Muscle layer of duodenum (tissue), 2 donors: ENCODE results near the gene CFAP70.
"Not testable (repeated sequence)": the region's sequence is repeated elsewhere in the genome, so short reads cannot be mapped to it uniquely, and the experiment has no call there.

Experiments used
- H3K27ac ChIP-seq: one replicate; pipeline ENCODE4 v1.7.0; 2013; ENCODE audit warnings: mild to moderate bottlenecking, low read length
- H3K27me3 ChIP-seq: one replicate; pipeline ENCODE4 v1.7.0; 2013; ENCODE audit warnings: low read depth, mild to moderate bottlenecking, control low read depth, low read length
- H3K36me3 ChIP-seq, 2 donors: one replicate each; pipeline ENCODE4 v1.7.0; 2013; ENCODE audit warnings: low read length in 2 of 2, control low read depth in 1 of 2, mild to moderate bottlenecking in 1 of 2; ENCODE audit not compliant: insufficient read depth in 2 of 2, control insufficient read depth in 1 of 2
- H3K4me1 ChIP-seq, 2 donors: one replicate each; pipeline ENCODE4 v1.7.0; 2013; ENCODE audit warnings: low read length in 2 of 2, mild to moderate bottlenecking in 2 of 2, control low read depth in 1 of 2, moderate library complexity in 1 of 2; ENCODE audit not compliant: insufficient read depth in 2 of 2, control insufficient read depth in 1 of 2
- H3K4me3 ChIP-seq, 2 donors: one replicate each; pipeline ENCODE4 v1.7.0; 2013; ENCODE audit warnings: low read length in 2 of 2, low read depth in 1 of 2, mild to moderate bottlenecking in 1 of 2
- H3K9me3 ChIP-seq, 2 donors: one replicate each; pipeline ENCODE4 v1.7.0; 2013; ENCODE audit warnings: low read length in 2 of 2, control low read depth in 1 of 2, mild to moderate bottlenecking in 1 of 2; ENCODE audit not compliant: control insufficient read depth in 1 of 2
- donor health status: healthy.

The CFAP70 gene

DNA sequence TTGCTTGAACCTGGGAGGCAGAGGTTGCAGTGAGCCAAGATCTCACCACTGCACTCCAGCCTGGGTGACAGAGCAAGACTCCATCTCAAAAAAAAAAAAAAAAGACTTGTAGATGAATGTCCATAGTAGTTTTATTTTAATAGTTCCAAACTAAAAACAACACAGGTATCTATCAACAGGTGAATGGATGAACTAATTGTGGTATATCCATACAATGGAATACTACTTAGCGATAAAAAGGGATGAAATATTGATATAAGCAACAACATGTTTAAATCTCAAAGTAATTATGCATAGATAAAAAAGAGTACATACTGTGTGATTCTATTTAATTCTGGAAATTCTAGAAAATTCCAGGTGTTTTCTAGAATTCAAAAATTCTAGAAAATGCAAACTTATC, 68.7 kb downstream of the CFAP70 start:
- Histone ChIP-seq H3K4me3 (no peak overlapping the region), H3K36me3 (peaks cover 0 to 6% of the 10 kb centered on the region in 2 donors), H3K27me3 (no peaks in the 10 kb centered on the region), H3K9me3 (no peaks in the 10 kb centered on the region), H3K27ac (no peak overlapping the region), H3K4me1 (no peaks in the 10 kb centered on the region)

GRCh38 chr10:73287441-73287840, 71.2 kb downstream of the CFAP70 start:
- Histone ChIP-seq H3K4me1 (no peaks in the 10 kb centered on the region), H3K36me3 (peaks cover 0 to 6% of the 10 kb centered on the region in 2 donors), H3K27me3 (no peaks in the 10 kb centered on the region), H3K9me3 (no peaks in the 10 kb centered on the region), H3K4me3 (no peak overlapping the region), H3K27ac (no peak overlapping the region)

DNA sequence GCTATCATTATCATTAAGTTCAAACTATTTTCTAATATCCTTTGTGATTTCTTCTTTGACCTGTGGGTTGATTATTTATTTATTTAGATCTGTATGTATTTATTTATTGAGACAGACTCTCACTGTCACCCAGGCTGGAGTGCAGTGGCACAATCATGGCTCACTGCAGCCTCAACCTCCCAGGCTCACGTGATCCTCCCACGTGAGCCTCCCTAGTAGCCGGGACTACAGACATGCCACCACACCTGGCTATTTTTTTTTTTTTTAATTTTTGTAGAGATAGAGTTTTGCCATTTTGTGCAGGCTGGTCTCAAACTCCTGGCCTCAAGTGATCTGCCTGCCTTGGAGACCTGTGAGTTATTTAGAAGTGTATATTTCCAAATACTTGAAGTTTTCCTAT, 77.6 kb downstream of the CFAP70 start:
- no peaks in the 10 kb centered on the region for H3K9me3 ChIP-seq
- H3K4me3 ChIP-seq, result no peak overlapping the region
- no peak overlapping the region for H3K27ac ChIP-seq
- H3K27me3 ChIP-seq, result no peaks in the 10 kb centered on the region
- H3K4me1 ChIP-seq, result no peaks in the 10 kb centered on the region
- no peaks in the 10 kb centered on the region for H3K36me3 ChIP-seq

- H3K4me1 ChIP-seq, result no peaks in the 10 kb centered on the region
- H3K4me3 ChIP-seq, result no peak overlapping the region
- no peaks in the 10 kb centered on the region for H3K9me3 ChIP-seq
- H3K36me3 ChIP-seq, result no peaks in the 10 kb centered on the region
- H3K27me3 ChIP-seq, result no peaks in the 10 kb centered on the region
- no peak overlapping the region for H3K27ac ChIP-seq
Measured at GRCh38 chr10:73264423-73264822, 94.2 kb downstream of the CFAP70 start.

DNA sequence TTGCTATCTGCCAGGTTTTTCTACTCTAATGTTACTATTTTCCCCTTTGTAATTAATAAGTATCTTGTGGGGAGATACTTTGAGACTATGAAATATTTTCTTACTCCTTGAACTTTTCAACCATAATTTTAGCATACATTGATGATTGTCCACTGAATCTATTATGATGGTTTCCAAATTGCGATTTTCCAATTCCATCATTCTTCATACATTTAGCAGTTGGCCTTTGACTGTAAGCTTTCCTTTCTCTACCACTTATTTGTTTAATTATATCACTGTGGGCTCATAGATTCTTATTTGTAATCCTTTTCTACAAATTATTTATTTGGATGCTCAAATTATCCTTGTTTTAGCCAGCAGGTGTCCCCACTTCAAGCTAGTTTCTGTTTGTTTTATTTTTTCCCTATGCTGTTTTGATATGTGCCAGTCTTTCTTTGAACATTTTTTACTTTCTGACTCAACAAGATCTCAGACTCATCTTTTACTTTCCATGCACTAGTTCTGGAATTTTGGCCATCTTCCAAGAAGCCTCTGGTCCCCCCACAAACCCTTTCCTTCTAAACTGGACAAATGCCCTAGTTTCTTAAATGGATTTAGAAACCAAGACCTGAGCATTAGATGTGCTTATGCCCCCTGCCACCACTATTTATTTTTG, 94.8 kb downstream of the CFAP70 start:
- no peaks in the 10 kb centered on the region for H3K27me3 ChIP-seq
- H3K4me3 ChIP-seq, result no peak overlapping the region
- no peaks in the 10 kb centered on the region for H3K9me3 ChIP-seq
- no peak overlapping the region for H3K27ac ChIP-seq
- no peaks in the 10 kb centered on the region for H3K4me1 ChIP-seq
- no peaks in the 10 kb centered on the region for H3K36me3 ChIP-seq

DNA sequence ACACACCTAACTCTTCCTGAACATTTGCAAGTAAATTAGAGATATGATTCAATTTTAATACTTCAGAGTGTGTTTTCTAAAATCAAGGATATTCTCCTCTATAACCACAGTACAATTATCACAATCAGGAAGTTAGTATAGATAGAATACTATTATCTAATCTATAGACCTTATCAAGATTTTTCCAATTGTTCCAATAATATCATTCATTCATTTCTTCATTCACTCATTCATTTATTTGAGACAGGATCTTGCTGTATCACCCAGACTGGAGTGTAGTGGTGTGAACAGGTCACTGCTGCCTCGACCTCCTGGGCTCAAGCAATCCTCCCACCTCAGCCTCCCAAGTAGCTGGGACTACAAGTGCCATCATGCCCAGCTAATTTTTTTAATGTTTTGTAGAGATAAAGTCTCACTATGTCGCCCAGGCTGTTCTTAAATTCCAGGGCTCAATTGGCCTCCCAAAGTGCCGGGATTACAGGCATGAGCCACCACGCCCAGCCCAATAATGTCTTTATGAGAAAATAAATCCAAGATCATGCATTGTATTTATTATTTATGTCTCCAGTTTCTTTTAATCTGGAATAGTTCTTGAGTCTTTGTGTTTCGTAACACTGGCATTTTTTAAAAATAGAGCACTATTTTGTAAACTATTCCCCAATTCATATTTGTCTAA, 95.6 kb downstream of the CFAP70 start:
- H3K9me3 ChIP-seq, result peaks cover 0 to 2% of the 10 kb centered on the region in 2 donors
- no peaks in the 10 kb centered on the region for H3K4me1 ChIP-seq
- no peak overlapping the region for H3K4me3 ChIP-seq
- no peak overlapping the region for H3K27ac ChIP-seq
- no peaks in the 10 kb centered on the region for H3K27me3 ChIP-seq
- H3K36me3 ChIP-seq, result no peaks in the 10 kb centered on the region

GRCh38 chr10:73262105-73262730, 96.4 kb downstream of the CFAP70 start:
- Histone ChIP-seq H3K4me3 (no peak overlapping the region), H3K27ac (no peak overlapping the region), H3K4me1 (no peaks in the 10 kb centered on the region), H3K9me3 (peaks cover 0 to 2% of the 10 kb centered on the region in 2 donors), H3K36me3 (no peaks in the 10 kb centered on the region), H3K27me3 (no peaks in the 10 kb centered on the region)

DNA sequence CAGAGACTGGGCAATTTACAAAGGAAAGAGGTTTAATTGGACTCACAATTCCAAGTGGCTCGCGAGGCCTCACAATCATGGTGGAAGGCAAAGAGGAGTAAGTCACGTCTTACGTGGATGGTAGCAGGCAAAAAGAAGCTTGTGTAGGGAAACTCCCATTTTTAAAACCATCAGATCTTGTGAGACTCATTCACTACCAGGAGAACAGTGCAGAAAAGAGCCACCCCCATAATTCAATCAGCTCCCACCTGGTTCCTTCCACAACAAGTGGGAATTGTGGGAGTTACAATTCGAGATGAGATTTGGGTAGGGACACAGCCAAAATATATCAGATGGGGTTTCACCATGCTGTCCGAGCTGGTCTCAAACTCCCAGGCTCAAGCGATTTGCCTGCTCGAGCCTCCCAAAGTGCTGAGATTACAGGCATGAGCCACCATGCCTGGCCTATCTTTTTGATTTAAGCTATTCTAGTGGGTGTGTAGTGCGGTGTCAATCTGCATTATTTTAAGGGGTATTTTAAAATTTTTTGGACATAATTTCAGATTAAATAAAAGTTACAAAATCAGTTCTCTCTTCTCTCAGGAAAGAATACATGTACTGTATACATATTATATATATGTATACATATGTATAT, 97.2 kb downstream of the CFAP70 start:
- no peak overlapping the region for H3K4me3 ChIP-seq
- no peaks in the 10 kb centered on the region for H3K27me3 ChIP-seq
- peaks cover 0 to 2% of the 10 kb centered on the region in 2 donors for H3K9me3 ChIP-seq
- H3K36me3 ChIP-seq, result no peaks in the 10 kb centered on the region
- H3K27ac ChIP-seq, result no peak overlapping the region
- no peaks in the 10 kb centered on the region for H3K4me1 ChIP-seq

DNA sequence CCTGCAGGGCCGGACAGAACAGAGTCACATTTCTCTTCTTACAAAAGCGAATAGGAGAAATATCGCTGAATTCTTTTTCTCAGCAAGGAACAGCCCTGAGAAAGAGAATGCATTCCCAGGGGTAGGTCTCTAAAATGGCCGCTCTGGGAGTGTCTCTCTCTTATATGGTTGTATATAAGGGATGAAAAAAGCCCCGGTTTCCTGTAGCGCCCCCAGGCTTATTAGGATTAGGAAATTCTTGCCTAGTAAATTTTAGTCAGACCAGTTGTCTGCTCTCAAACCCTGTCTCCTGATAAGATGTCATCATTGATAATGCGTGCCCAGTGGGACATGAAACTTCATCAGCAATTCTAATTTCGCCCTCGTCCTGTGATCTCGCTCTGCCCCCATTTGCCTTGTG, 100.1 kb downstream of the CFAP70 start:
- H3K27me3 ChIP-seq, H3K4me1 ChIP-seq, H3K9me3 ChIP-seq, H3K4me3 ChIP-seq, H3K36me3 ChIP-seq, H3K27ac ChIP-seq: not testable (repeated sequence)

- Histone ChIP-seq H3K27ac (peak overlapping the region; percentile 98), H3K36me3 (peaks cover 7 to 12% of the 10 kb centered on the region in 2 donors), H3K4me1 (peaks cover 4 to 22% of the 10 kb centered on the region in 2 donors), H3K27me3 (no peaks in the 10 kb centered on the region), H3K9me3 (no peaks in the 10 kb centered on the region), H3K4me3 (peak overlapping the region; percentile 85 to 99)
Measured at GRCh38 chr10:73253225-73253555, 105.5 kb downstream of the CFAP70 start.

- Histone ChIP-seq H3K9me3 (no peaks in the 10 kb centered on the region), H3K27ac (peak within 1 kb of the TSS; percentile 98), H3K36me3 (peaks cover 7 to 12% of the 10 kb centered on the region in 2 donors), H3K4me3 (peak within 1 kb of the TSS; percentile 85 to 99), H3K4me1 (peaks cover 8 to 28% of the 10 kb centered on the region in 2 donors), H3K27me3 (no peaks in the 10 kb centered on the region)
Measured at GRCh38 chr10:73252445-73253224, 106.0 kb downstream of the CFAP70 start, which contains the start of gene MRPS16. MRPS16 (minus strand) TSS chr10:73252644; CDS start chr10:73252482, 162 bp downstream.
